Measurements from ENCODE around the gene OGG1. TPM values are rescaled to one million over a fixed set of nuclear protein-coding genes. Genes with fewer than 3 reads are reported as not detected.
A peak's percentile ranks its signal among the peaks of the same experiment; 100 is the strongest.

OGG1 gene
- total and polyA plus RNA-seq, 9 of the 15 experiments (the other 6 are each of a cell fraction or from before 2014, with no cell fraction given) = 6.6 to 33.0 (median 24.4) TPM

GRCh38 chr3:9704347-9705322 is 45.1 kb upstream of the OGG1 start (continued):
- no peak for TF ChIP-seq KAT8 (IDR thresholded peaks at IDR 0.05; ENCODE audit: low read depth)
- TF ChIP-seq U2AF1 (optimal IDR thresholded peaks at IDR 0.05; ENCODE audit: low read depth, low read length) = no peak
- TF ChIP-seq ETV1 (tag; conservative IDR thresholded peaks at IDR 0.05; ENCODE audit: low read depth) = peak; percentile 95
- no peak for TF ChIP-seq ZC3H11A (IDR thresholded peaks at IDR 0.05; ENCODE audit: low read depth, low read length)
- no peak for TF ChIP-seq ZC3H4 (CRISPR knock-in tag; IDR thresholded peaks at IDR 0.05; ENCODE audit: borderline replicate concordance)
- peak; percentile 60; the same call in 1 of the 2 replicates for TF ChIP-seq NR1H2 (CRISPR knock-in tag; IDR thresholded peaks at IDR 0.05)
- TF ChIP-seq U2AF2 (optimal IDR thresholded peaks at IDR 0.05; ENCODE audit: low read depth, low read length) = no peak
- TF ChIP-seq ARID4B (CRISPR knock-in tag; IDR thresholded peaks at IDR 0.05) = peak; percentile 96
- TF ChIP-seq MYC (IDR thresholded peaks at IDR 0.05; ENCODE audit: low read depth, low read length) = no peak
- no peak for TF ChIP-seq MYC (CRISPR knock-in tag; IDR thresholded peaks at IDR 0.05; ENCODE audit: borderline replicate concordance, low read depth)
- TF ChIP-seq CUX1 (CRISPR knock-in tag; IDR thresholded peaks at IDR 0.05) = no peak
- TF ChIP-seq BDP1 (IDR thresholded peaks at IDR 0.05; ENCODE audit: insufficient read depth, insufficient read length) = no peak
- no peak for TF ChIP-seq NCOR1 (IDR thresholded peaks at IDR 0.05)
- TF ChIP-seq TAL1 (IDR thresholded peaks at IDR 0.05) = no peak
- TF ChIP-seq ZNF24 (IDR thresholded peaks at IDR 0.05) = no peak
- no peak for TF ChIP-seq ZNF408 (CRISPR knock-in tag; IDR thresholded peaks at IDR 0.05; ENCODE audit: low read depth)
- no peak for TF ChIP-seq BHLHE40 (IDR thresholded peaks at IDR 0.05; ENCODE audit: low read length)
- no peak for TF ChIP-seq SMARCE1 (IDR thresholded peaks at IDR 0.05)
- no peak for TF ChIP-seq ZNF444 (CRISPR knock-in tag; IDR thresholded peaks at IDR 0.05)
- peak; percentile 96 for TF ChIP-seq NR3C1 (CRISPR knock-in tag; IDR thresholded peaks at IDR 0.05)
